Activated CD8-positive, alpha-beta memory T cell treated with anti-CD3 and anti-CD28 coated beads for 48 hours (primary cell): ENCODE results near the gene MYO9A.
"Not testable (repeated sequence)": the region's sequence is repeated elsewhere in the genome, so short reads cannot be mapped to it uniquely, and the experiment has no call there.

Experiments used
- DNase-seq, 3 experiments: peaks; one replicate each; pipeline ENCODE4 v3.0.0-alpha.2; 2020; ENCODE audit warnings: low read depth in 2 of 3, low spot score in 2 of 3

The MYO9A gene

DNA sequence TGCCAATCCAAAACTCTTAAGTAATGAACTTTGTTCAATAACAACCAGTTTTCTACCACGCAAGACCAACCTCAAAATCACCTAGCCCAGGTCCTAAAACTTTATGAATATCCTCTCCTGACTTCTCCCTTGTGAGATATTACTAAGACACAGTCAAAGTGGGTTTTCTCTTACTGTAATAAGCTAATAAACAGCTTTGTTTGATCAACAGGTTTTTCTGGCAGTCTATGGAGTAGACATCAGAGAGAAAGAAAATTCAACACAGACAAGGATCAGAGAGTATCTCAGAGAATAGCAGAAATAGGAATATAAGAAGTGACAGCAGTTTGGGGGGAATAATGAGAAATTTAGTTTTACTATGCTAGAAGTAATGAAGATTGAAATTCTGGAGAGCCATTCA, 228.0 kb downstream of the MYO9A start:
- no peak for DNase-seq

GRCh38 chr15:71889385-71889784, 228.6 kb downstream of the MYO9A start:
- DNase-seq, result no peak

GRCh38 chr15:71888797-71889196, 229.2 kb downstream of the MYO9A start:
- no peak for DNase-seq

GRCh38 chr15:71885390-71885789, 232.6 kb downstream of the MYO9A start:
- no peak for DNase-seq

DNA sequence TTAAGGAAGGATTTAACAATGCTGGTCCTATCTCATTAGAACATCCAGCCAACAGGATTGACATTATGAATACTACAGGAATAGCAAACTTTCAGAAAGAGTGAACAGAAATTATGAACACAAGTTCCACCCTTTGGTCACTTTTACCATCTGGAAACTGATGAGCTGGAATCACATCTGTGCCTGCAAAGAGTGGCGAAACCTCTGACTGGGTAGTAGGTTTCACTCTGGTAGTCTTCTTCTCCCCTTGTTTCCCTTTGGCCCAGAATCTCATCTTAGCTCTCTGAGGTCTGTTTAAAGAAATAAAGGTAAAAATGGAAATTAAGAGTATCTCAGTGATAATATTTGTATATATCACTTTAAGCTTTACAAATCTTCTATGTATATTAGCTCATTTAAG, 234.5 kb downstream of the MYO9A start:
- no peak for DNase-seq

GRCh38 chr15:71880276-71880675, 237.7 kb downstream of the MYO9A start:
- no peak for DNase-seq

GRCh38 chr15:71874245-71874644, 243.7 kb downstream of the MYO9A start:
- no peak for DNase-seq

GRCh38 chr15:71858232-71858631, 259.7 kb downstream of the MYO9A start:
- not testable (repeated sequence) for DNase-seq

DNA sequence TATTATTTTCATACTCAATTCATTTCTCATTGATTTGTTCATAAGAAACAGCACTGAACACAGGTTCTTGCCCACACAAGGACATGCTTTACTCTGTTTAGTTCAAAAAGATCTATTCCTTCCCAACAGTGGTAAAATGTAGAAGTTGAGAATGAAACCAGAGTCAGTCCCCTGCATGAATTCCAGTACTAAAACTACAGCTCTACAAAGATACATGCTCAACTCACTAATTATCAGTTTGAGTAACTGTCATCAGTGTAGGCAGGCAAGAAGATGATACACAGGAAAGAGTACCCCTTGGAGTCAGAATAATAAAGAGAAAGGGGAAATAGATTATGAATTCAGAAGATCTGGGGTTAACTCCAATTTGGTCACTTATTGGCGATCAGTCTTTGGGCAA, 264.4 kb downstream of the MYO9A start:
- DNase-seq, result no peak

DNA sequence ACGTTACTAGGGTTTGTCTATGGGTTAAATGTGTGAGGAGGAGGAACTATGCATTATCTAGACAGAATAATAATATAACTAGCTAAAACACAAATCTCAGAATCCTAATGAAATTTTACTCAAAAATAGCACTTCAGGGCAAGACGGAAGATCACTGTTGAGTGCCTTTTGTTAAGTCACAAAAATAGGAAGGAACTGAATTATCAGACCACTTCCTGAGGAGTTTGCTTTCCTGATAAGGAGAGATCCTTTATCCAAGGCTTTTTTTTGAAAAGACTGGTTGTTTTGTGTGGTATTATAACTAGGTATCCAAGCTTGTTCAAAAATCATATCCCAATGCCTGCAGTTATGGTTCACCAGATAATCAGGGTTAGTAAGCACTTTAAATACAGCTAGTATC, 273.0 kb downstream of the MYO9A start:
- DNase-seq, result no peak

DNA sequence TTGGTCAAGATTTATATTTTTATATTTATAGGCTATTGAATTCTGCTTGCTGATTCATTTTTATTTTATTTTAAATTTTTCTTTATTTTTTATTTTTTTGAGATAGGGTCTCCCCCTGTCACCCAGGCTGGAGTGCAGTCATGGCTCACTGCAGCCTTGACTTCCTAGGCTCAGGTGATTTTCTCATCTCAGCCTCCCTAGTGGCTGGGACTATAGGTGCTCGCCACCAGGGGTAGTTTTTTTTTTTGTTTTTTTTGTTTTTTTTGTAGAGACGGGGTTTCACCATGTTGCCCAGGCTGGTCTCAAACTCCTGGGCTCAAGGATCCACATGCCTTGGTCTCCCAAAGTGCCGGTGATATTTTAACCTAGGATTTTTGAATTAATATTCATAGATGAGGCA, 276.4 kb downstream of the MYO9A start:
- no peak for DNase-seq

GRCh38 chr15:71830981-71831380, 287.0 kb downstream of the MYO9A start:
- no peak for DNase-seq

- DNase-seq, result no peak
Observed at GRCh38 chr15:71826196-71826595, 291.8 kb downstream of the MYO9A start.

DNA sequence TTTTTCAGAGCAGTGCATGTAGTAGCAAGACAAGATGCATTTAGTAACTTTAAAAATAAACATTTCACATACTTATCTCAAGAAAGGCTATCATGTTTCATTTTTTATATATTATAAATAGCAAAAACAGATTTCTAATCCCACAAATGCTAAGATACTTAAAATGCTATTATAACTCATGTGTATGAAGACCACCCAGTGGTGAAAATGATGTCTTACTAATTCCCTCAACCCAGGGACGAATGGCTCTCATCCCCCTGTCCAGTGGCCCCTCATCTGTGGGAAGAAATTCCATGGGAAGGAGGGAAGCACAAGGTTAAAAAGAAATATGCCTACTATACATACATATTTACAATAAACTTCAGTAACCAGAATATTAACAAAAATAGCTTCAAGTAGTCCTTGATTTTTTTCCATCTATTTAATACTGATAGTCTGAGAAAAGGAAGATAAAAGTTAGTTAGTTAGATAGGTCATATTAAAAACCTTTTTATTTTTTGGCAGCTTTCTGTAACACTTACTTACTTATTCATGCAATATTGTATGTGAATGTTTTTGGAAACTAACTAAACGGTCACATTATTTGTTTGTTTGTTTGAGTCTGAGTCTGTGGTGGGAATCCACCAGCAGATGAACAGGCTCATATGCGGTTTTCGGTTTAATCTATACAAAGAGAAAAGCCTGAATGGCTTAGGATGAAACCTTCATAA, 292.8 kb downstream of the MYO9A start:
- no peak for DNase-seq

DNA sequence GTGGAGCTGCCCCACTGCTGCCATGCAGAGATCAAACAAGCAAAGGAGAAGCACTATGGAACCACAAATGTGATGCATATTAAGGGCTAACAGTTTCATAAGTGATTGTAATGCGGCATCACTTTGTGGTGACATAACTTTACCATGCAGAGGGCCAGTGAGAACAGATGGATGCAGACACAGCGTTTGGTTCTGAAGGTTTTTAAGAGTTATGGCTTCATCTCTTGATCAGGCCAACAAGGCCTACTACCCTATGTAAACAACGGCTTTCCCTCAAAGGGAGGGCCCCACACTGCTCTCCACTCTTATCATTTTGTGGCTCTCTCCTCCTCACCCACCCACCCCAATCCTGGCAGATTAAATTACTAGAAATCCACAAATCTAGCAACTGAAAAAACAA, 294.1 kb downstream of the MYO9A start:
- DNase-seq, result no peak

GRCh38 chr15:71822890-71823630, 294.9 kb downstream of the MYO9A start:
- no peak for DNase-seq

DNA sequence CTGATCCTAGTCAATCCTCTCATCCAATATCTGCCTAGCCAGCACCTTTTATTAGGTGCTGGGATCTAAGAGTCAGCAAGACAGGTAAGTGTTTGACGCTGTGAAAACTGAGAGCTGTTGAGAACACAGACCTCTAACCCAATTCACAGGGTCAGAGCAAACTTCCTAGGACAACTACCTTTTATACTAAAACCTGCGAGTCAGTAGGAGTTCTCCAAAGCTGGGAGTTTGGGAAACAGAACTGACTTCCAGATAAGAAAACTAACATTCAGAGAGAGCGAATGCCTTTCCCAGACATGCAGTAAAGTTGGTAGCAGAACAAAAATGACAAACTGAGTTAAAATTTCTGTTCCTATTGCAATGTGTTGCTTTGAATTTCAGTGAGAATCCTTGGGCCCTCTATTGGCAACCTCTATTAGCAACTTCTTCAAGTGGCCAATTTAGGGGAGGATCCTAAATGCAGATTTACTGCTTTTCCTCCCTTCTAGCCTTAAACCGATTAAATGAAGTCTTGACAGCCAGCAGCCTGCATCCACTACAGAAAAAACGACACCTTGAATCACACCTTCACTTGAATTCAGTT, 296.3 kb downstream of the MYO9A start:
- DNase-seq, result no peak

- no peak for DNase-seq
Observed at GRCh38 chr15:71820127-71820526, 297.8 kb downstream of the MYO9A start.

DNA sequence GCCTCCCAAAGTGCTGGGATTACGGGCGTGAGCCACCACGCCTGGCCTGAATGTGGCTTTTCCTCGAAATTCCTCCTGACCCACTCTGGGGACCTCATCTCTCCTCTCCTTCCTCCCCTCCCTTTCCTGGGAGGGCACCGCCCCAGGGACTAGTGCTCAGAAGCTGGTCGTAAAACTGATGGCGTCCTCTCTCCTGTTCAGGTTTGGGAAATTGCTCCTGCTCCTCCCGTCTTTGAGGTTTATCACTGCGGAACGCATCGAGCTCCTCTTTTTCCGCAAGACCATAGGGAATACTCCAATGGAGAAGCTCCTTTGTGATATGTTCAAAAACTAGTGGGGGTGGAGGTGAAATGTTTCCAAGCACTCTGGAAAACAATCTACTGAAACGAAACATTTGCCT, 300.6 kb downstream of the MYO9A start:
- DNase-seq, result no peak

DNA sequence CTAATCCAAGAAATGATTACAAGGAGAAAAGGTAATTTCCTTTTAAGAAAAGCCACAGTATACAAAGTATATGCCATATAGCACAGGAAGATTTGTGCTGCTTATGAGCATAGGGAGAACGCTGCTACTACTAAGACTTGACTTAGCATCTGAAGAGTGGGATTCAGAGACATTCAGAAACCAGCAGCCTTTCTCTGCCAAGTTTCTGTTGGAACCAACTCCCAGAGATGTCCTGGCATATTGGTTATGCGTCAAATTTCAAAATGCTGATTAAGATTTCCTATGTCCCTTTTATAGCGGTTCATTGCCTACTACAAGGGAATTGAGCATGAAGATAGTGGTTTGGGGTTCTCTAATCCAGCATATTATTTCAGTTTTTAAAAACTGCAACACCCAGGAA, 302.6 kb downstream of the MYO9A start:
- no peak for DNase-seq

- DNase-seq, result no peak
Observed at GRCh38 chr15:71813723-71814470, 304.1 kb downstream of the MYO9A start.
